HUES6 (cell line): ENCODE data around the gene SAMHD1.
"Not testable (repeated sequence)": the region's sequence is repeated elsewhere in the genome, so short reads cannot be mapped to it uniquely, and the experiment has no call there.

Experiments
- H3K27ac ChIP-seq: 2 replicates; pipeline ENCODE4 v1.7.0; 2013; ENCODE audit warnings: low read depth, mild to moderate bottlenecking, low read length, inconsistent platforms
- H3K27me3 ChIP-seq: 2 replicates; pipeline ENCODE4 v1.6.1; 2013; ENCODE audit warnings: low read length; ENCODE audit not compliant: control insufficient read depth, insufficient read depth
- H3K36me3 ChIP-seq: 2 replicates; pipeline ENCODE4 v1.6.1; 2013; ENCODE audit warnings: low read length; ENCODE audit not compliant: control insufficient read depth, insufficient read depth
- H3K4me1 ChIP-seq: 2 replicates; pipeline ENCODE4 v1.6.1; 2013; ENCODE audit warnings: low read length; ENCODE audit not compliant: control insufficient read depth, insufficient read depth
- H3K4me3 ChIP-seq: 2 replicates; pipeline ENCODE4 v1.5.1; 2013; ENCODE audit warnings: low read depth, low read length
- H3K9ac ChIP-seq: one replicate; pipeline ENCODE4 v1.6.1; 2013; ENCODE audit warnings: mild to moderate bottlenecking, low read length
- H3K9me3 ChIP-seq: 2 replicates; pipeline ENCODE4 v1.6.1; 2013; ENCODE audit warnings: low read depth, low read length; ENCODE audit not compliant: control insufficient read depth, insufficient read depth

The SAMHD1 gene

GRCh38 chr20:36849333-36850065, 102.0 kb downstream of the SAMHD1 start:
- peaks cover 29% of the 10 kb centered on the region for H3K4me1 ChIP-seq
- H3K9ac ChIP-seq: no peak overlapping the region
- no peaks in the 10 kb centered on the region for H3K27me3 ChIP-seq
- no peak overlapping the region for H3K4me3 ChIP-seq
- peaks cover 13% of the 10 kb centered on the region; the same call in 1 of the 2 replicates for H3K36me3 ChIP-seq
- H3K27ac ChIP-seq: no peak overlapping the region
- peaks cover 9% of the 10 kb centered on the region for H3K9me3 ChIP-seq

- no peaks in the 10 kb centered on the region for H3K27me3 ChIP-seq
- peaks cover 9% of the 10 kb centered on the region for H3K9me3 ChIP-seq
- H3K4me1 ChIP-seq: peaks cover 21% of the 10 kb centered on the region; the same call in 1 of the 2 replicates
- H3K36me3 ChIP-seq: peaks cover 13% of the 10 kb centered on the region; the same call in 1 of the 2 replicates
- H3K27ac ChIP-seq: no peak overlapping the region
- H3K9ac ChIP-seq: no peak overlapping the region
- H3K4me3 ChIP-seq: no peak overlapping the region
These were observed 102.8 kb downstream of the SAMHD1 start for GRCh38 chr20:36848677-36849076.

- Histone ChIP-seq H3K4me3 (no peak overlapping the region), H3K27ac (no peak overlapping the region), H3K4me1 (peaks cover 21% of the 10 kb centered on the region; the same call in 1 of the 2 replicates)
These were observed 103.3 kb downstream of the SAMHD1 start for GRCh38 chr20:36848078-36848660.

GRCh38 chr20:36847710-36848040, 103.8 kb downstream of the SAMHD1 start:
- Histone ChIP-seq H3K4me1 (peaks cover 26% of the 10 kb centered on the region), H3K27me3 (no peaks in the 10 kb centered on the region), H3K27ac (no peak overlapping the region), H3K9me3 (peaks cover 9% of the 10 kb centered on the region), H3K9ac (no peak overlapping the region), H3K4me3 (no peak overlapping the region), H3K36me3 (peaks cover 7% of the 10 kb centered on the region; the same call in 1 of the 2 replicates)

More at GRCh38 chr20:36848078-36848660, 103.3 kb downstream of the SAMHD1 start:
- no peak overlapping the region for H3K9ac ChIP-seq
- H3K9me3 ChIP-seq: peaks cover 9% of the 10 kb centered on the region
- H3K27me3 ChIP-seq: no peaks in the 10 kb centered on the region
- H3K36me3 ChIP-seq: peaks cover 8% of the 10 kb centered on the region; the same call in 1 of the 2 replicates

DNA sequence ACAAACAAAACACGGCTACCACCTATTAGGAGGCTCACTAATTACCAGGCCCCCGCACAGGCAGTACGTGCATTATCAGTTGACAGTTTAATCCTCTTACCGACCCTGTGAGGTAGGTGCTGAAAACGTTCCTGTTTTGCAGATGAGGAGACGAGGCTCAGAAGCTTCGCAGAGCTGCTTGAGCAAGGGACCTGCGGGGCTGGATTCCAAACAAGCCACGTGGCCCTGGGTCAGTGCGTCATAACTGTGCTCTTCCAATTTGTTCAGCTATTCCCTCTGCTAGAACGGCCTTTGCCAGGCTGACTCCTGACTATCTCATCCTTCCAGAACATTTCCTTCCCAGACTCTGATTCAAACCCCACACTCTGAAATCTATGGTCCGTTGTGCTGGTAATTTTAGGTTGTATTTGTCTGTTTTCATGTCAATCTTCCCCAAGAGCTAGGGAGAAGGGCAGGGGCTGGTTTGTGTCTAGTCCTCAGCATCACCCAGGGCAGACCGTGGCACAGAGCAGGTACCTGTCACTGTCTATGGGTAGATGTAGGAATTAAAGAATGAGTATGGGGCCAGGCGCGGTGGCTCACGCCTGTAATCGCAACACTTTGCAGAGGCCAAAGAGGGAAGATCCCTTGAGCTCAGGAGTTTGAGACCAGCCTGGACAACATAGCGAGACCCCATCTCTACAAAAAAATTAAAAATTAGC, 104.3 kb downstream of the SAMHD1 start:
- H3K27ac ChIP-seq: no peak overlapping the region
- peaks cover 9% of the 10 kb centered on the region for H3K9me3 ChIP-seq
- no peak overlapping the region for H3K4me3 ChIP-seq
- H3K27me3 ChIP-seq: no peaks in the 10 kb centered on the region
- H3K9ac ChIP-seq: no peak overlapping the region
- H3K4me1 ChIP-seq: peaks cover 29% of the 10 kb centered on the region
- H3K36me3 ChIP-seq: peaks cover 7% of the 10 kb centered on the region; the same call in 1 of the 2 replicates

DNA sequence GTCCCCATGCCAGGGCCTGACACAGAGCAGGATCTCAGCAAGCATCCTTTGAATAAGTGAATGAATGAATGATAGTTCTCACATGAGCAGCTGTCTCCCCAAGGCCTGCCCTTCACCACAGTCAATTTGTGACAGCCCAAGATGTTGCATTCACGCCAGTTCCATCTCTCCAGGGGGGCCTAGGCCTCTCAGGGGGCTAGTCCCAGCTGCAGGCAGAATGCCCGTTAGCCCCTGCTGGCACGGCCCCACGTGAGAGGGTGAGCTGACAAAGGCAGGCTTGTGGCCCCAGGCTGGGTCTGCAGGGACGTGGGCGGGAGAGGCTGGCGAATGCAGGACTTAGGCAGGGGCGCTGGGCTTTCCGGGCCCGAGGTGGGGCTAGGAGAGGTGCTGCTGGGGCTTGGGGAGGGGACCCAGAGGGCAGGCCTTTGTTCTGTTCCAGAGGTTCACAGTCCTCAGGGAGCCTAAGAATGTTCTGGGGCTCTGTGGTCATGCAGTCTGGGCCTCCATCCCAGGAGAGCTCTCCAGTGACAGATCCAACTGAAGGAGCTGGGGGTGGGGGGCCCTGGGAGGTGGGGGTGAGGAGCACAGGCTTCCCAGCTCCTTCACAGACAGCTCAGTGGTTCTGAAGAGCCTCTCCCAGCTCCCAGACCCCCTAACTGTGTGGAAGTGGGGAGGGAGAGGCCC, 106.1 kb downstream of the SAMHD1 start:
- Histone ChIP-seq H3K27me3 (no peaks in the 10 kb centered on the region), H3K4me3 (no peak overlapping the region), H3K9ac (no peak overlapping the region), H3K4me1 (peaks cover 33% of the 10 kb centered on the region), H3K27ac (peak overlapping the region; percentile 39; the same call in 1 of the 2 replicates), H3K36me3 (no peaks in the 10 kb centered on the region), H3K9me3 (no peaks in the 10 kb centered on the region)

GRCh38 chr20:36841030-36841429, 110.5 kb downstream of the SAMHD1 start:
- H3K9ac ChIP-seq: not testable (repeated sequence)
- peaks cover 26% of the 10 kb centered on the region for H3K4me1 ChIP-seq

More at GRCh38 chr20:36841030-36841429, 110.5 kb downstream of the SAMHD1 start:
- not testable (repeated sequence) for H3K36me3 ChIP-seq, H3K27ac ChIP-seq, H3K4me3 ChIP-seq, H3K9me3 ChIP-seq, H3K27me3 ChIP-seq
